Neural cell (in vitro differentiated cells): ENCODE results near the gene CDK2AP2. TPM values are rescaled to one million over a fixed set of nuclear protein-coding genes. Genes with fewer than 3 reads are reported as not detected.

Experiments
- H2AFZ ChIP-seq: fragments of 200-600, 300-800 bp; sonication (generic), shearing (Covaris generic); 2 replicates; pipeline ENCODE4 v1.6.0; 2014; ENCODE audit warnings: low read depth, mild to moderate bottlenecking, antibody characterized with exemption, low read length, moderate library complexity
- H3F3A ChIP-seq: fragments of 200-600 bp; shearing (Covaris generic); 2 replicates; pipeline ENCODE4 v1.6.1; 2016; ENCODE audit warnings: mild to moderate bottlenecking, moderate library complexity, mixed read lengths, antibody characterized with exemption, low read length; ENCODE audit not compliant: insufficient read depth, poor library complexity, severe bottlenecking
- H3K27ac ChIP-seq: fragments of 200-600, 300-800 bp; sonication (generic), shearing (Covaris generic); 2 replicates; pipeline ENCODE4 v1.5.1; 2014; ENCODE audit warnings: mild to moderate bottlenecking, low read length, moderate library complexity
- H3K27me3 ChIP-seq: fragments of 300-800, 200-600 bp; sonication (generic), shearing (Covaris generic); 2 replicates; pipeline ENCODE4 v1.6.0; 2014; ENCODE audit warnings: mild to moderate bottlenecking, low read depth, low read length, moderate library complexity; ENCODE audit not compliant: insufficient read depth
- H3K36me3 ChIP-seq: fragments of 300-800, 200-600 bp; sonication (generic), shearing (Covaris generic); 2 replicates; pipeline ENCODE4 v1.5.1; 2014; ENCODE audit warnings: mild to moderate bottlenecking, antibody characterized with exemption, low read length, moderate library complexity; ENCODE audit not compliant: insufficient read depth
- H3K4me2 ChIP-seq: fragments of 300-800, 200-600 bp; sonication (generic), shearing (Covaris generic); 2 replicates; pipeline ENCODE4 v1.6.0; 2014; ENCODE audit warnings: mild to moderate bottlenecking, low read length
- H3K4me3 ChIP-seq: fragments of 300-800, 200-600 bp; sonication (generic), shearing (Covaris generic); 2 replicates; pipeline ENCODE4 v1.5.1; 2014; ENCODE audit warnings: mild to moderate bottlenecking, low read length, moderate library complexity
- H3K79me2 ChIP-seq: fragments of 200-600 bp; shearing (Covaris generic); replicated peaks from 2 replicates; pipeline ENCODE4 v1.6.0; 2014; ENCODE audit warnings: mild to moderate bottlenecking, low read length, moderate library complexity; ENCODE audit not compliant: insufficient read depth
- H3K9ac ChIP-seq: fragments of 300-800, 200-600 bp; sonication (generic), shearing (Covaris generic); 2 replicates; pipeline ENCODE4 v1.6.1; 2016; ENCODE audit warnings: mild to moderate bottlenecking, low read length, mixed read lengths
- H3K9me2 ChIP-seq: fragments of 200-600 bp; shearing (Covaris generic); 2 replicates; pipeline ENCODE4 v1.6.1; 2016; ENCODE audit warnings: mild to moderate bottlenecking, low read length, mixed read lengths; ENCODE audit not compliant: insufficient read depth
- H3K9me3 ChIP-seq: fragments of 200-600, 300-800 bp; sonication (generic), shearing (Covaris generic); 2 replicates; pipeline ENCODE4 v1.6.1; 2016; ENCODE audit warnings: mild to moderate bottlenecking, mixed run types, low read length, moderate library complexity, mixed read lengths
- H4K20me1 ChIP-seq: fragments of 200-600 bp; shearing (Covaris generic); 2 replicates; pipeline ENCODE4 v1.6.1; 2016; ENCODE audit warnings: mild to moderate bottlenecking, mixed run types; ENCODE audit not compliant: insufficient read depth
- CTCF ChIP-seq: fragments of 450-650 bp; IDR thresholded peaks from 2 replicates; pipeline ENCODE4 v1.5.1; 2014; ENCODE audit warnings: antibody characterized with exemption, mild to moderate bottlenecking, moderate library complexity; ENCODE audit not compliant: poor library complexity, severe bottlenecking
- EP300 ChIP-seq: fragments of 450-650 bp; conservative IDR thresholded peaks from 2 replicates; pipeline ENCODE4 v1.6.1; 2014; ENCODE audit warnings: antibody characterized with exemption, mild to moderate bottlenecking, moderate library complexity; ENCODE audit not compliant: poor library complexity, severe bottlenecking
- EZH2 ChIP-seq: fragments of 200-600, 300-800 bp; shearing (Covaris generic), sonication (generic); IDR thresholded peaks from 2 replicates; pipeline ENCODE4 v1.6.1; 2014; ENCODE audit warnings: antibody characterized with exemption, low read length, borderline replicate concordance, mild to moderate bottlenecking; ENCODE audit not compliant: insufficient read depth, poor library complexity, severe bottlenecking
- MXI1 ChIP-seq: fragments of 450-650 bp; conservative IDR thresholded peaks from 2 replicates; pipeline ENCODE4 v1.6.1; 2014; ENCODE audit warnings: antibody characterized with exemption, mild to moderate bottlenecking; ENCODE audit not compliant: poor library complexity, severe bottlenecking
- POLR2AphosphoS5 ChIP-seq: IDR thresholded peaks from 2 replicates; pipeline ENCODE4 v1.6.1; 2012
- RAD21 ChIP-seq: fragments of 450-650 bp; conservative IDR thresholded peaks from 2 replicates; pipeline ENCODE4 v1.6.1; 2014; ENCODE audit warnings: antibody characterized with exemption, mild to moderate bottlenecking, moderate library complexity
- REST ChIP-seq: IDR thresholded peaks from 2 replicates; pipeline ENCODE4 v1.6.1; 2012; ENCODE audit warnings: borderline replicate concordance
- SMC3 ChIP-seq: fragments of 450-650 bp; conservative IDR thresholded peaks from 2 replicates; pipeline ENCODE4 v1.6.1; 2014; ENCODE audit warnings: antibody characterized with exemption, mild to moderate bottlenecking, moderate library complexity; ENCODE audit not compliant: poor library complexity
- TAF1 ChIP-seq: IDR thresholded peaks from 2 replicates; pipeline ENCODE4 v1.6.1; 2012; ENCODE audit warnings: low read depth
- polyA plus RNA-seq: library from polyadenylated mRNA; depleted of rRNA; stranded (reverse); fragments of >200 nt; gene quantifications from 2 replicates; pipeline ENCODE4 v1.2.3, GENCODE V29; 2014

The CDK2AP2 gene
- polyA plus RNA-seq, 1 donor from 2014 or later = 18.1 TPM

GRCh38 chr11:67504005-67504949 lies 3.7 kb downstream of the CDK2AP2 start:
- peaks cover 15% of the 10 kb centered on the region for H3K79me2 ChIP-seq
- H3K27me3 ChIP-seq = no peaks in the 10 kb centered on the region
- peak overlapping the region; percentile 14 for H2AFZ ChIP-seq
- no peaks in the 10 kb centered on the region for H4K20me1 ChIP-seq
- H3K27ac ChIP-seq = peak overlapping the region; percentile 67
- peak overlapping the region; percentile 89 for H3K4me3 ChIP-seq
- peak overlapping the region; percentile 88 for H3K4me2 ChIP-seq
- no peaks in the 10 kb centered on the region for H3F3A ChIP-seq
- no peaks in the 10 kb centered on the region for H3K36me3 ChIP-seq
- peak; percentile 30 for TF ChIP-seq POLR2AphosphoS5
- no peak for TF ChIP-seq RAD21
- TF ChIP-seq SMC3 = no peak
- no peak for TF ChIP-seq EZH2
- TF ChIP-seq TAF1 = peak; percentile 35
- peak; percentile 72 for TF ChIP-seq MXI1
- no peak for TF ChIP-seq REST
- TF ChIP-seq CTCF = no peak
- peak; percentile 25 for TF ChIP-seq EP300
- no peaks in the 10 kb centered on the region for H3K9me2 ChIP-seq
- H3K9ac ChIP-seq = peak overlapping the region; percentile 87
- no peaks in the 10 kb centered on the region for H3K9me3 ChIP-seq

GRCh38 chr11:67503119-67504004 lies 4.6 kb downstream of the CDK2AP2 start:
- no peak for TF ChIP-seq CTCF
- no peak for TF ChIP-seq EZH2
- no peak for TF ChIP-seq RAD21
- Histone ChIP-seq H3K9ac (peak overlapping the region; percentile 87), H3K79me2 (peaks cover 15% of the 10 kb centered on the region), H3K27ac (peak overlapping the region; percentile 60), H3K4me3 (peak overlapping the region; percentile 89), H3K27me3 (no peaks in the 10 kb centered on the region), H3K9me2 (no peaks in the 10 kb centered on the region), H3K36me3 (no peaks in the 10 kb centered on the region), H2AFZ (no peak overlapping the region), H3K4me2 (peak overlapping the region; percentile 88), H3K9me3 (no peaks in the 10 kb centered on the region), H3F3A (no peaks in the 10 kb centered on the region), H4K20me1 (no peaks in the 10 kb centered on the region)
